Spleen (tissue), 11 donors: ENCODE data around the gene FAM13B. TPM values are rescaled to one million over a fixed set of nuclear protein-coding genes. Genes with fewer than 3 reads are reported as not detected.
"Not testable (repeated sequence)": the region's sequence is repeated elsewhere in the genome, so short reads cannot be mapped to it uniquely, and the experiment has no call there.

Source experiments
- DNase-seq: peaks from one replicate; pipeline ENCODE4 v3.0.0-alpha.2; 2020
- H3K27ac ChIP-seq, 8 donors: fragments of 200-600 bp; sonication (generic) in 7 of 8; 1 replicate in 4 of 8; 2 replicates in 4 of 8; pipeline versions ENCODE4 v1.5.0 to v1.8.0; 2016 to 2021; ENCODE audit warnings: inconsistent platforms in 4 of 8, mild to moderate bottlenecking in 4 of 8, moderate library complexity in 1 of 8
- H3K27me3 ChIP-seq, 7 donors: fragments of 200-600 bp; sonication (generic) in 6 of 7; replicated peaks in 1 of 7; 1 replicate in 4 of 7; 2 replicates in 3 of 7; pipeline versions ENCODE4 v1.5.0 to v1.8.0; 2016 to 2021; ENCODE audit warnings: inconsistent platforms in 3 of 7, mild to moderate bottlenecking in 1 of 7
- H3K36me3 ChIP-seq, 6 donors: fragments of 200-600 bp; sonication (generic) in 5 of 6; 1 replicate in 4 of 6; 2 replicates in 2 of 6; pipeline versions ENCODE4 v1.5.0 to v1.8.0; 2016 to 2021; ENCODE audit warnings: inconsistent platforms in 2 of 6
- H3K4me1 ChIP-seq, 6 donors: fragments of 200-600 bp; sonication (generic) in 5 of 6; 1 replicate in 3 of 6; 2 replicates in 3 of 6; pipeline versions ENCODE4 v1.5.0 to v1.8.0; 2016 to 2021; ENCODE audit warnings: inconsistent platforms in 3 of 6
- H3K4me3 ChIP-seq, 8 donors: fragments of 200-600 bp; sonication (generic) in 7 of 8; 1 replicate in 4 of 8; 2 replicates in 4 of 8; pipeline versions ENCODE4 v1.5.0 to v1.8.0; 2016 to 2021; ENCODE audit warnings: inconsistent platforms in 4 of 8, mild to moderate bottlenecking in 4 of 8, moderate library complexity in 2 of 8
- H3K9me3 ChIP-seq, 8 donors: fragments of 200-600 bp; sonication (generic) in 7 of 8; 1 replicate in 4 of 8; 2 replicates in 4 of 8; pipeline versions ENCODE4 v1.5.0 to v1.8.0; 2016 to 2021; ENCODE audit warnings: inconsistent platforms in 4 of 8
- CTCF ChIP-seq, 11 experiments: fragments of 200-600 bp in 7 of 11; fragments of 450-650 bp in 4 of 11; sonication (generic) in 4 of 11; IDR thresholded peaks in 8 of 11; conservative IDR thresholded peaks in 3 of 11; 1 replicate in 7 of 11; 2 replicates in 4 of 11; pipeline versions ENCODE4 v1.4.0 to v1.8.0; 2016 to 2021; ENCODE audit warnings: antibody characterized with exemption in 11 of 11, inconsistent platforms in 4 of 11, mild to moderate bottlenecking in 1 of 11
- POLR2A ChIP-seq, 3 donors: fragments of 450-650 bp; IDR thresholded peaks; one replicate each; pipeline ENCODE4 v1.5.1; 2017; ENCODE audit warnings: antibody characterized with exemption in 3 of 3, mild to moderate bottlenecking in 1 of 3
- POLR2AphosphoS5 ChIP-seq, 3 donors: sonication (generic); formaldehyde crosslinking; IDR thresholded peaks; one replicate each; pipeline ENCODE4 v1.5.1; 2017; ENCODE audit warnings: antibody characterized with exemption in 3 of 3
- WGBS, 5 donors: extraction: QIAGEN DNeasy Blood & Tissue Kit in 3 of 5; methylation state at CpG; one replicate each; pipeline versions ENCODE4 v1.1.5 to v1.1.7; 2013 to 2018; 5-methylcytosine and 5-hydroxymethylcytosine counted together
- intact Hi-C: fragments of 100-400 bp; cut with DNase I; formaldehyde crosslinking; loops from one replicate; pipeline ENCODE4 v1.15.0; 2023; ENCODE audit warnings: low total_unique reads
- polyA plus RNA-seq, 3 donors: library from polyadenylated mRNA; stranded (reverse); fragments of 200-250 nt; gene quantifications; one replicate each; pipeline ENCODE4 v1.2.1, GENCODE V29; 2013
- total RNA-seq, 7 donors: library from RNA; depleted of rRNA in 3 of 7; stranded (reverse); fragments of >200 nt in 3 of 7; fragmentation: NEBNext Ultra II Directional in 4 of 7; extraction: Animal tissue kit (Norgen Biotek cat#: 25700) in 4 of 7; gene quantifications; one replicate each; pipeline versions ENCODE4 v1.1.0 to v1.2.1, GENCODE V29; 2016 to 2021
- donor health status: healthy with polysubstance abuse.
- donor health status: DM: no; HTN: no; CAD: no; lungs with moderate emphysema.
- donor health status: DM: no; HTN: no; CAD: no.
- donor health status: Bipolar disorder and iron deficiency.
- donor health status: healthy.
- donor health status: DM: no; HTN: no; CAD: no.
- donor health status: DM: yes; HTN: yes; CAD: no.

The FAM13B gene
- total and polyA plus RNA-seq, 10 donors, result 11.3 to 91.9 (median 66.4) TPM

- intact Hi-C loops, result loop anchor here (2.0 to 10.0 kb wide), 2 partner anchors 56 to 452 kb away; no protein-coding TSS in a partner anchor
- WGBS, 5 donors, result 34 to 38% (median 35%) methylated on average over 5 of the region's 5 CpGs
- no peak for DNase-seq
Observed at GRCh38 chr5:138077064-138077696, 44.3 kb upstream of the FAM13B start.

GRCh38 chr5:138070026-138070425, 37.1 kb upstream of the FAM13B start:
- H3K4me3 ChIP-seq, H3K4me1 ChIP-seq, H3K27me3 ChIP-seq, H3K36me3 ChIP-seq, H3K9me3 ChIP-seq, H3K27ac ChIP-seq: not testable (repeated sequence)
- intact Hi-C loops, result loop anchor here (10.0 kb wide), 1 partner anchor 445 kb away; no protein-coding TSS in a partner anchor
- DNase-seq, result peak; percentile 18
- WGBS, 5 donors, result 87 to 93% (median 92%) methylated on average over 4 to 32 of the region's 32 CpGs

More at GRCh38 chr5:138077064-138077696, 44.3 kb upstream of the FAM13B start:
- TF ChIP-seq POLR2AphosphoS5 (IDR thresholded peaks at IDR 0.05), result no peak
- peak; percentile 63 to 85 (median 78) for TF ChIP-seq CTCF (IDR thresholded peaks at IDR 0.05 in 8 of 11, conservative IDR thresholded peaks at IDR 0.05 in 3 of 11)
- Histone ChIP-seq H3K4me1 (peaks cover 0 to 15% (median 8%) of the 10 kb centered on the region in 6 donors), H3K27ac (no peak overlapping the region), H3K36me3 (no peaks in the 10 kb centered on the region), H3K27me3 (peaks cover 0 to under 1% (median 0%) of the 10 kb centered on the region in 7 donors), H3K9me3 (no peaks in the 10 kb centered on the region), H3K4me3 (no peak overlapping the region)

- 15 to 20% (median 17%) methylated on average over 6 of the region's 6 CpGs for WGBS, 5 donors
- Histone ChIP-seq H3K4me1 (peaks cover 0 to 4% (median 0%) of the 10 kb centered on the region in 6 donors), H3K9me3 (no peaks in the 10 kb centered on the region), H3K36me3 (no peaks in the 10 kb centered on the region), H3K4me3 (no peak overlapping the region), H3K27me3 (peaks cover 0 to 6% (median 0%) of the 10 kb centered on the region in 7 donors), H3K27ac (no peak overlapping the region)
- intact Hi-C loops, result no loop called here
- TF ChIP-seq POLR2A (IDR thresholded peaks at IDR 0.05), result no peak
- TF ChIP-seq POLR2AphosphoS5 (IDR thresholded peaks at IDR 0.05), result no peak
- peak; percentile 47 to 87 (median 79) for TF ChIP-seq CTCF (IDR thresholded peaks at IDR 0.05 in 8 of 11, conservative IDR thresholded peaks at IDR 0.05 in 3 of 11)
- peak; percentile 84 for DNase-seq
Observed at GRCh38 chr5:138068742-138069600, 36.1 kb upstream of the FAM13B start.

- H3K27me3 ChIP-seq, result peaks cover 0 to 6% (median 0%) of the 10 kb centered on the region in 7 donors
- H3K4me3 ChIP-seq, result no peak overlapping the region
- no peak for DNase-seq
- intact Hi-C loops, result no loop called here
- H3K9me3 ChIP-seq, result no peaks in the 10 kb centered on the region
- no peaks in the 10 kb centered on the region for H3K36me3 ChIP-seq
- no peak overlapping the region for H3K27ac ChIP-seq
- 86 to 91% (median 89%) methylated on average over 8 of the region's 8 CpGs for WGBS, 5 donors
- peaks cover 0 to 4% (median 0%) of the 10 kb centered on the region in 6 donors for H3K4me1 ChIP-seq
- TF ChIP-seq POLR2A (IDR thresholded peaks at IDR 0.05) (no peak), CTCF (IDR thresholded peaks at IDR 0.05 in 8 of 11, conservative IDR thresholded peaks at IDR 0.05 in 3 of 11) (no peak), POLR2AphosphoS5 (IDR thresholded peaks at IDR 0.05) (no peak)
Observed at GRCh38 chr5:138067945-138068344, 35.1 kb upstream of the FAM13B start.
